NCI-H82 treated with DMSO at 0.1 percent for 48 hours (cell line): ENCODE measurements around the gene WIZ.

Experiments used
- DNase-seq: peaks from one replicate; lab custom pipeline; 2025; ENCODE audit not compliant: unreplicated experiment; lab: John Stamatoyannopoulos, UW

WIZ gene

DNA sequence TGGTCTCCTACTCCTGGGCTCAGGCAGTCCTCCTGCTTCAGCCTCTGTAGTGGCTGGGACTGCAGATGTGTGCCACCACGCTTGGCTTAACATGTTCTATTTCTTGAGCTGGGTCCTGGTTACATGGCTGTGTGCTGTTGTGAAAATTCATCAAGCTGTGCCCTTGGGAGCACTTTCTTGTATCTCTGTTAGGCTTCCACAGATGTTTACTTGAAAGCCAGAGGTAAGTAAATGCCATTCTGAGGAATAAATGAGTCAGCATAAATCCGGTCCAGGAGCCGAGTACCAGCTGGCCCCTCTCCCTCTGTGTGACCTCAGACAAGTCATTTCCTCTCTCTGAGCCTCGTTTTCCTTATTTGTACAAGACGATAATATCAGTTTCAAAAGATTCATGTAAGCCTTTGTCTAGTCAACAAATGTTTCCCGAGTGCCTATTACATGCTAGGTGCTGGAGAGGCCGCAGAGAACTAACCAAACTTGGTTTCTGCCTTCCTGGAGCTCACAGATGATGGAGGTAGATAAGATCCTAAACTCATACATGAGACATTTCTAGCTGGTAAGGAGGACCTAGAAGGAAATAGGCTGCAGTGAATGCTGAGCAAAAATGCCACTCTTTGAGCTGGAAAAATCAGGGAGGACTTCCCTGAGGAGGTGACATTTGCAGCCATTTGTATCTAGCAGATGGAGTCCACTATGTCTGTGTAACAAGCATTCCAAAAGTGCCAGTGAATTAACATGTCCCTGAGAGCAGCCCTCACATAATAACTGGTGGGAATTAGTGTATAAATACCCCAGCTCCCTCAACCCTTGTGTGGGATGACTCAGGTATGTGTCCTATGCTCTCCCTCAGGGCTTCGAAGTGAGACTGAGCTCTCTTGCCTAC, 17.3 kb upstream of the WIZ start:
- no peak for DNase-seq

DNA sequence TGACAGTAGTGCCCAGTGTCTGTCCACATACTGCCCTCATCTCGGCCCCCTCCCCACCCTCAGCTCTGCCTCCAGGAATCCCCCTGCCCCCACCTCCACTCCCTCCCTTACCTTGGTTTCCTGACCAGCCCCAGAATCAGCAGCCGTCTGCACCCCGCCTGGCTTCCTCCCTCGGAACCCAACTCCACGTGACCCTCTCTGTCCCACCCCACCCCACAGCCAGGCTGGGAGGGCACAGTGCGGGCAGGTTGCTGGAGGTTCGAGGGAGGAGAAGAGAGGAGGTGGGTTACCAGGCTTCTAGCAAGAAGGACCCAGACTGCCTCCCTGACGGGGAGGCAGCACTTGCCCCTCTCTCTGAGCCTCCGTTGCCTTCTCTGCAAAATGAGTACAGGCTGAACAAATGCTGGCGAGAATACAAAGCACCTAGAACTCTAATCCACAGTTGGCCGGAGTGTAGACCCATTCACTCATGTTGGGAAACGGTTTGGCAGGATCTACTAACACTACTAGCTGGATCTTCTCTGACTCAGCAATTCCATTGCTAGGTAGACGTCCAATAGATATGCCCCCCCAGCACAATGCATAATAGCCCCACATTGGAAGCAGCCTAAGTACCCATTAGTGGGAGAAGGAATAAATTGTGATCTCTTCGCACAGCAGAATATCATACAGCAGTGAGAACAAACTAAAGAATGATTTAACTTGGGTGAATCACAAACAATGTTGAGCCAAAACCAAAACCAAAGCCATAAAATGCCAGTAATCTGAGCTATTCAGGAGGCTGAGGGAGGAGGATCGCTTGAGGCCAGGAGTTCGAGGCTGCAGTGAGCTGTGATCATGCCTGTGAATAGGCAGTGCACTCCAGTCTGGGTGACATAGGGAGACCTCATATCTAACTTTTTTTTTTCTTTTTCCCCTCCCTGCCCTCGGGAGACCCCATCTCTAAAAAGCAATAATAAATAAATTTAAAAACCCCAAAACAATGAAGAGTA, 14.9 kb upstream of the WIZ start, which contains the start of gene RASAL3:
Gene RASAL3, minus strand, starts transcription at position 151 of the 992 bp plus-strand sequence. CDS start 186 bp downstream, outside the sequence.
- DNase-seq: no peak

GRCh38 chr19:15463861-15464371, 14.2 kb upstream of the WIZ start:
- DNase-seq: no peak

DNA sequence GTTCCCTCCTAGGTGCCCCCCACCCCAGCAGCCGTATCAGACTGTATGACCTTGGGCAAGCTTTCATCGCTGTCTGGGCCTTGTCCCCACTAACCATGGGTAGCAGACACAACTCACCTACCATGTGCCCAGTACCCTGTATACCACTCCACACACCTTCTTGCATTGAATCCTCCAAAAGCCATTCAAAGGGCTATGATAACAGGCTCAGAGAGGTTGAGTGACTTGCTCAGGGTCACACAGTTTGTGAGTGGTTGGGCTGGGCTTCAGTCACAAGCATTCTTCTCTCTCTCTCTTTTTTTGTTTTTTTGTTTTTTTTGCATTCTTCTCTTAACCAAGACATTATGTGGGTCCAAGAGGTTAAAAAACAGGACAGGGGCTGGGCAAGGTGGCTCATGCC, 11.9 kb upstream of the WIZ start:
- DNase-seq: no peak

DNA sequence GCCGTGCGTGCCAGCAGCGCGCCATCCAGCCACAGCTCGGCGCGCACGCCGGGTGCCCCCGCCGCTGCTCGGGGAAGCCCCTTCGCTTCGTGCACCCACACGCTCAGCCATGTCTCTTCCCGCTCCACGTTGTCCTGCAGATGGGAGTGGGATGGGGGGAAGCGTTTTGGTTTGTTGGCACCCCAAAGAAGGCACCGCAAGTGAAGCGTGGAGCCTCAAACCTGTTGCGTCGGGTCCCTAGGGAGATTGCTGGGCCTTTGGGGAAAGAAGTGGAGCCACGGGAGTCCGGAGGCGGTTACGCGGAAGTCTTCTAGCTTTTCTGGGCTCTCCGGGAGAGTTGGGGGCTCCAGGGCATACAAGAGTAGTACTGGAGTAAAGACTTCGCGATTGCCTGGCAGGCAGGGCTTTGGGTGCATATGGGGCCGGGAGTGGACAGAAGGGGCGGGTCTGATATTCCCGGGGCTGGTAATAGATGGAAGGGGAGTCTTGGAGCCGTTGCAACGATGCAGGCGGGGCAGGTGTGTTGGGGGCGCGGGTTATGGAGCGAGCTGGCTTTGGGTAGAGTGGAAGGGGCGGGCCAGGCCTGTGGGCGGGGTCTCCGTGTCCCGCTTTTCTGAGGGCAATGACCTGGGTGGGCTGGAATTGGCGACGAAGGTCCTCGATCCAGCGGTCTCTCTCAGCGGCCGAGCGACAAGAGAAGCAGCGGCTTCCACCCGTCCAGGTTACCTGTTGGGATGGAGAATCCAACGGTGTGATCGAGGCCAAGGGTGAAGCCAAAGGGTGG, 8.1 kb upstream of the WIZ start:
- no peak for DNase-seq

GRCh38 chr19:15456871-15457700, 7.3 kb upstream of the WIZ start:
- DNase-seq: no peak

DNA sequence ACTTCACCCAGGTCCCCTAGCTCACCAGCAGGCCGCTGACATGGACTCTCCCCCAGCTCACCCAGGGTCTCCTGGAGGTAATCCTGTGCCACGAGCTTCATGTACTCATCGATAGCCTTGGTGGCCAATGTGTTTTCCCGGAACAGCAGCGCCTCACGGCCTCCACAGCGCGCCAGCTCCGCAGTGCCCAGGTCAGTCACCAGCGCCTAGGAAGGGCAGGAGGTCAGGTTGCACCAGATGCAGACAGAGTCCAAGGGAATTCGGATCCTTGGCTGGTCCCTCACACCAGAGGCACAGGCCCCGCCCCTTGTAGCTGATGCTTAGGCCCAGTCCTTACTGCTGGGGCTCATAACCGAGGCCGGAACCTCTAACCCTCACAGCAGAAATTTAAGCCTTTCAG, 6.7 kb upstream of the WIZ start:
- DNase-seq: no peak

DNA sequence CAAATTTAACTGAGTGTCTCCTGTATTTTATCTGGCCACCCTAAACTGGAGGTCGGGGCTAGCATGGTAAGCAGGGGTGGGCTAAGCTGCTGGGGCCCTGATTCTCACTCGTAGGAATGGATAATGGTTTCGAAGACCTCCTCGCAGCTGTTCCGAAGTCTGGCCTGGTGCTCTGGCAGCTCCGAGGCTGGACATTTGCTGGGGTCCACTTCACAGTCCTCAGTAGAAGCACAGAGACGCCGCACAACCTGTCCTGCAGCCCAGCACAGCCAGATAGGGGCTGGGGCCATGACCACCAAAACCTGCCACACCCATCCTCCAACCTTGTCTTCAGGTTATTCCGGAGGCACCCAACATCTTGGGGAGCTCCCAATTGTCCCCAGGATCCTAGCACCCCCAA, 6.2 kb upstream of the WIZ start:
- DNase-seq: no peak

- DNase-seq: no peak
Observed at GRCh38 chr19:15453906-15454860, 4.4 kb upstream of the WIZ start.

DNA sequence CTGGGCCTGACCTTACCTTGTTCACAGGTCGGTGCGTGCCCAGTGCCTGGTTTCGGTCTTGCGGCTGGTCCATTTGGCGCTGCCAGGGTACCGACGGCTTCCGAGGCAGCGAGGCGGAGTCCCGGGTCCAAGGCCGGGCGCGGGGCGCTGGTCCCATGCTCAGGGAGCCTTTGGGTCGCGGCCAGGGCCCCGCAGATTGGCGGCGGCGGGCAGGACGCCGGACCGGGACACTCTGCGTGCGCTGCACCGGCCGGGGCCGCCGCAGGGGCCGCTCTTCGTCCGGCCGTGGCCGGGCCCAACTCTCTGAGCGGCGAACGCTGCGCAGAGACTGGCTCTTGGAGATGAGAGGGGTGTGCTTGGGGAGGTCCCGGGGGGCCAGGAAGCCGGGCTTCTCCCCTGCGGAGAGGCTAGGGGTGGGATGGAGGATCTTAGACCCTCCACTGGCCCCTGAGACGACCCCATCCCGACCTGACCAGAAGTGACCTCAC, 3.4 kb upstream of the WIZ start:
- DNase-seq: no peak

DNA sequence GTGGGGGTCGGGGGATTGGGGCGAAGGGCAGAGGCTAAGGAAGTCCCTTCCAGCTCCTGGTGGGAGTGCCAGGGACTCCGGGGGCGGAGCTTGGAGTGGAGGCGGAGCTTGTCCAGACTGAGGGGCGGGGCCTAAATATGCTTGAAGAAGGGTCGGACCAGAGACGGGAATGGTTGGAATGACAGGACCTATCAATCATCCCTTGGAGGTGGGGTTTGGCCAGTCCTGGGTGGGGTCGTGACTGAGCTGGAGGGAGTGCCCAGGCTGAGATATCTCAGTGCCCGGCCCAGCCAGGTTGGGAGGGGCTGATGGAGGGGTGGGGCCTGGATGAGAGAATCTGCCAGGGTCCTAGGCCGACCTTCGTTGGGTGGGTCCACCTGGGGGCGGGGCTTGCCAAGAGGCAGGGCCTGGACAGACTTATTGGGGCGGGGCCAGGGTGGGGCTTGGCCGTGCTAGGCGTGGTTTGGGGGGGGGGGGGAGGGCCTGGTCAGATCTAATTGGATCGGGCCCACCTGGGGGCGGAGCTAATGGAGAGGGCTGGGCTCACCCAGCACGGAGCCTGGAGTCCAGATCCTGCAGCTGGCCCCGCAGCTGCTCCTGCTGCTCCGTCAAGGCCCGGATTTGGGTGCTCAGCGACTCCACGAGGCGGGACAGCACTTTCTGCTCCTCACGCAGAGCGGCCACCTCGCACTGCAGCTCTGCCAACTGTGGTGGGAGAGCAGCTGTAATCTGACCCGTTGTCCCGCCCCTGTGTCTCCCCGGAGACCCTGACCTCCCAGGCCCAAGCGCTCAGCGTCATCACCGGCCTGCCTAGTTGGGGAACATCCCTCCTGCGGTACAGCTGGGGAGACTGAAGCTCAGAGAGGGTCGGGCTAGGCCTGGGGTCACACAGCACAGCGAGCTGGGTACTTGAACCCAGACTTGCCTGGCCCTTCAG, 2.6 kb upstream of the WIZ start:
- DNase-seq: peak; percentile 51

- DNase-seq: no peak
Observed at GRCh38 chr19:15450528-15450890, 753 bp upstream of the WIZ start.

- DNase-seq: no peak
Observed at GRCh38 chr19:15448778-15449619, 757 bp downstream of the WIZ start.

GRCh38 chr19:15448044-15448777, 1.5 kb downstream of the WIZ start:
- peak; percentile 4 for DNase-seq

DNA sequence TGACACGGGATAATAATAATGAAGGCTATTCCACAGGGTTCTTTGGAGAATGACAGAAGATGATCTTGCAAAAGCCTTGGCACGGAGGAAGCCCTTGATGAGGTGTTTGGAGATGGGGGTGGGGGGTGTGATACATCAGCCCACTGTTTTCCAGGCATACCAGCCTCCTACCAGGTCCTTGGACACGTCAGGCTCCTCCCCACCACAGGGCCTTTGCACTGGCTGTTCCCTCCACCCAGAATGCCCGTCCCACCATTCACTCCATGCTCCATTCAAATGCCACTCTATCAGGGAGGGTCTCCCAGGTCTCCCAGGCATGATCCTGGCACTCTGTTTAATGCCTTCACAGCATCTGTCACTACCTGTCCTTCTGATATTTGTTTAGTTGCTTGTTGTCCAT, 2.7 kb downstream of the WIZ start:
- no peak for DNase-seq

GRCh38 chr19:15445807-15446376, 3.9 kb downstream of the WIZ start:
- DNase-seq: no peak
